GM12875 (cell line): Measurements from ENCODE around the gene TECPR1.
A peak's percentile ranks its signal among the peaks of the same experiment; 100 is the strongest.

ENCODE experiments used
- H3K4me3 ChIP-seq: one replicate; pipeline ENCODE4 v1.5.1; 2011; ENCODE audit warnings: low read depth, low read length, control low read depth
- TF ChIP-seq, protein P1 (sequence below): IDR thresholded peaks from 2 replicates; pipeline ENCODE4 v1.5.1; 2011; ENCODE audit warnings: low read depth, mild to moderate bottlenecking, control low read depth, inconsistent platforms, low read length, moderate library complexity, borderline replicate concordance; ENCODE audit not compliant: insufficient read depth

Gene TECPR1

DNA sequence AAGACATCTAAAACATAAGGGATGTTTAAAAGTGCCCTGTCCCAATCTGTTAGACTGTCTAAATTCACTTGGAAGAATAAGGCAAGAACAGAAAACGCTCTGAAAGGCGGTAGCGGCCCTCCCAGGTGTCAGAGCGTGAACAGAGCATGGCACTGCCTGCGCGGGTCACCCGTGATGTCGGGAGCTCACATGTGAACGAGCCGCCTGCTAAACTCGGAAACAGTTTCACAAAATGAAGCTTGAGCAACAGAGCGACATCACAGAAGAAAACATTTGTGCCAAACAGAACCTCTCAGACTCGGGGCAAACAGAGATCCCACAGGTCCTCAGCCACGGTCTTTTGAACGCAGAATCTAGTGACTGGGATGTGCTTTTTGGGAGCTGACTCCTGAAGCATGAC lies 42.3 kb upstream of the TECPR1 start:
- no peak overlapping the region for H3K4me3 ChIP-seq
- TF ChIP-seq, protein P1, sequence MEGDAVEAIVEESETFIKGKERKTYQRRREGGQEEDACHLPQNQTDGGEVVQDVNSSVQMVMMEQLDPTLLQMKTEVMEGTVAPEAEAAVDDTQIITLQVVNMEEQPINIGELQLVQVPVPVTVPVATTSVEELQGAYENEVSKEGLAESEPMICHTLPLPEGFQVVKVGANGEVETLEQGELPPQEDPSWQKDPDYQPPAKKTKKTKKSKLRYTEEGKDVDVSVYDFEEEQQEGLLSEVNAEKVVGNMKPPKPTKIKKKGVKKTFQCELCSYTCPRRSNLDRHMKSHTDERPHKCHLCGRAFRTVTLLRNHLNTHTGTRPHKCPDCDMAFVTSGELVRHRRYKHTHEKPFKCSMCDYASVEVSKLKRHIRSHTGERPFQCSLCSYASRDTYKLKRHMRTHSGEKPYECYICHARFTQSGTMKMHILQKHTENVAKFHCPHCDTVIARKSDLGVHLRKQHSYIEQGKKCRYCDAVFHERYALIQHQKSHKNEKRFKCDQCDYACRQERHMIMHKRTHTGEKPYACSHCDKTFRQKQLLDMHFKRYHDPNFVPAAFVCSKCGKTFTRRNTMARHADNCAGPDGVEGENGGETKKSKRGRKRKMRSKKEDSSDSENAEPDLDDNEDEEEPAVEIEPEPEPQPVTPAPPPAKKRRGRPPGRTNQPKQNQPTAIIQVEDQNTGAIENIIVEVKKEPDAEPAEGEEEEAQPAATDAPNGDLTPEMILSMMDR = no peak

DNA sequence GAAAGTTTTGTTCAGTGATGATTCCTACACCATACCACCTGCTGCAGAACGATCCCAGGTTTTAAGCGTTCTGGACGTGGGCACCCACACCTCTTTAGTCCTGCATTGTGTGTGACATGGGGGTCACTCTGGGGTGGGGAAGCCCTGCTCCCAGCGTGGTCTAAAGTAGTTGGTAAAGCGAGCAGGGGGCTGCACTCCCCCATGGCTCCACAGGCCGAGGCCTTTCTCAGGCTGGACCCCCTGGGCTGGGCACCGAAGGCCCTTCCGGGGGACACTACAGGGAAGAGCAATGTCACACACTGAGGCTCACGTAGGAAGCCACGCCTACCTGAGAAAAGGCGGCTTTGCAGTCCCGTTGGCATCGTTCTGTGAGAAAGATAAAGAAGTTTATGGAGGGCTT lies 41.7 kb upstream of the TECPR1 start:
- TF ChIP-seq, protein P1 = no peak
- H3K4me3 ChIP-seq = no peak overlapping the region

DNA sequence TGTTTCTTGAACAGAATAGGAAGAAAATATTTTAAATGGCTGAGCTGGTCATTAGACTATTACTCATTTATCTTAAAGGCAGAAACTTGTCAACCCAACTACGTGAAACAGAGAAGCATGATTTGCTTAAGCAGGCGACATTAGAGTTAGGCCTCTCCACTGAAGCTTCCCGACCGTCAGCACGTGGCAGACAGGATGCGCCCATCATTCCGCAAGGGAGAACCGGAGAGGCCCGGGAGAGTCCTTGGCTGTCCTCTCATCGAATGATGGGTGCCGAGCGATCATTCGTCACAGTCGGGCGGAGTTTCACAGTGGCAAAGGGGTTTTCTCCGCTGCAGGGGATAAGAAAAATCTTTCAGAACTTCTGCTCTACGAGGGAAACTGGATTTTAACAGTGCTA lies 41.2 kb upstream of the TECPR1 start:
- no peak overlapping the region for H3K4me3 ChIP-seq
- TF ChIP-seq, protein P1 = no peak

DNA sequence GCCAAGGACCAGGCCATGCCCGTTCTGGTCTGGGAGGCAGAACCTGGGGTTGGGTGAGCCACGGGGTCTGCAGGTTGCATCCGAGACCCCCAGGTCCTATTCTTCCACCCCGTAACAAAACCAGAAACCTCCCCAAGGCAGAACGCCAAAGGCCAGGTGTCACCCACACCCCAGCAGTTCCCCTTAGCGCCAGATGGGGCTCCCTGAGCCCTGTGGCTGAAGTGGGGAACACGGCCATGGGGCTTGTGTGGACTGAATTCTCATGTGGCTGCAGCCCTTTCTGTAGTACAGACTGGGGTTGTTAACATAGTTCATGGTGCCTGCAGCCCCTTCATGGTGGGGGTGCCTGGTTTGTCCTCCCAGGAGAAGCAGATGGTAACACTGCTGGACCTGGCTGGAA lies 39.7 kb upstream of the TECPR1 start:
- no peak overlapping the region for H3K4me3 ChIP-seq
- TF ChIP-seq, protein P1 = peak; percentile 39; the same call in 1 of the 2 replicates

DNA sequence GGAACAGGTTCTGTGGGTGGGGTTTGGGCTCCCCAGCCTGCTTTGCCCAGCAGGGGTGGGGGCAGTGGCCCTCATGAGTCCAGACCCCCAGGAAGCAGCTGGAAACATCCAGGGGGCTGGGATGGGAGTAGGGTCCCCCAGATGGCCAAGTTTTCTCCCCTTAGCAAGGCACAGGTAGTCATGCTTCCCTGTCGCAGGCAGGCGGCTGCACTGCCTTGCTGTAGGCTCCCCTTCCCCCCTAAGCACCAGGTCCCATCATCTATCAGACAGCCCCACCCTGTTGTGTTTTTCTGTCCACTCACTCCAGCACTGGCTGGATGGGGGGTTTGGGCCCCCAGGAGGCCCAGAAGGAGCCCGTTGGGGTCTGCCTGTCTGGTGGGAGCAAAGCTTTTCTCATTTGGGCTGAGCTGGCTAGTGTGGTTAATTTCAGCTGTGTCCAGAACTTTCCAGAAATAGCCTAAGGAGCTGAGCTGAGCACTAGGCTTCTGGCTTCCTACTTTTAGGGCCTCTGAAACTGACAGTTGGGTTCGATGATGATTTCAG lies 37.4 kb upstream of the TECPR1 start:
- no peak overlapping the region for H3K4me3 ChIP-seq
- TF ChIP-seq, protein P1 = no peak

DNA sequence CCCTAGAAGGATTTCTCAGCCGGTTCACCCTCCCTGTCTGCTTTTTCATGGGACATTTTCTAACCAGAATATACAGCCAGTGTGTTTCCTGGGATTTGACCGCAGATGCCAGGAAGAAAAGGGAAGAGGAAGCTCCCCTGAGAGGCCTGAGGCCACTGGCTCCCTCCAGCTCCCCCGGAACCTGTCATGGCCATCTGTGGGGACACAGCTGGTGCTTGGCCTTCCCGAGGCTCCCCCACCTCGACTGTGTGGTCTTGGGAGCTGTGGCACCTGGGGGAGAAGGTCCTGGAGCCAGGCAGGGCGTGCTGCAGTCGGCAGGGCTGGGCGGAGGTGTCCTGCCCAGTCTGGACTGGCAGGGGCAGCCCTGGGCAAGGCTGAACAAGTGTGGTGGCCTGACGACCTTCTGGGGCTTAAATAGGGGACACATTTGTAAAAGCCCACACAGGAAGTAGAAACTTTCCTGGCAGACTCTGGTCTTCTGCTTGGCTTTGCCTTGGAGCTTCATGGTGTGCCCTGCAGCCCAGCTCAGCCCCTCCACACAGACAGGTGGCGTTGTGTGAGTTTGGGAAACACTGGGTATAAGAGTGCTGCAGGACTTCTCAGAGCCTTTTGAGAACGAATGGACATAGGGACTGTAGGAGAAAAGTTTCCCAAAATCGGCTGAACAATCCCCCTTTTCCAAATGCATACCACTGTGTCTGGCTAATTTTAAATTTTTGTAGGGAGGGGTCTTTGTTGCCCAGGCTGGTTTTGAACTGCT lies 36.2 kb upstream of the TECPR1 start:
- no peak overlapping the region for H3K4me3 ChIP-seq
- TF ChIP-seq, protein P1 = no peak

DNA sequence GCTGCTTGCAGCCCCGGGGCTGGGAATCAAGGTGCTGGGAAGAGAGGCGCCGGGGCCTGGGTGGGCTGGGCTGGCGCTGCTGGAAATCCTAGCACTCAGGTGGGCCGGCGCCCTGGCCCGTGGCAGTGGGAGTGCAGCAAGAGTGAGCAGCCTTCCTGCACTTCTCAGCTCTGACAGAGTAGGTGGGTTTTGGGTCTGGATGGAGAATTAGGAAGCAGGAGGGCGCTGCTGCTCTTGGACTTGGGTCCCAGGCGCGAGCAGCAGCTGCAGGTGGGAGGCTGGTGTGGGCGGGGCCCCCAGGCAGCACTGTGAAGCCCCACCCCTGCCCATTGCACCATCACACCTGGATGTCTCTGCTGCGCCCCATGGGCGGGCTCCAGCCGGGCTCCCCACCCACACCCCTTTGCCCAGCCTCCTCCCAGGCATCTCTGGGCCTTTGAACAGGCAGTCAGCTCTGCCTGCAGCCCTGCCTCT lies 35.5 kb upstream of the TECPR1 start:
- TF ChIP-seq, protein P1 = no peak
- no peak overlapping the region for H3K4me3 ChIP-seq
